MCF 10A (cell line): ENCODE measurements around the gene AFAP1L2. TPM values are rescaled to one million over a fixed set of nuclear protein-coding genes. Genes with fewer than 3 reads are reported as not detected.

Experiments
- BruUV-seq: library from RNA; stranded (reverse); fragments of 400-500 nt; replicated peaks from 2 replicates; lab custom pipeline; 2021; lab: Mats Ljungman, UMichigan
- CTCF ChIA-PET: fragments of 300-600 bp; sonication (Branson Sonifier 250); formaldehyde crosslinking; extraction: SDS; loops from one replicate; lab custom pipeline; 2021; ENCODE audit warnings: antibody characterized with exemption, inconsistent platforms; lab: Yijun Ruan, JAX
- POLR2A ChIA-PET: fragments of 300-600, 350-650 bp; sonication (Branson Sonifier 250); formaldehyde crosslinking; extraction: SDS; loops from one replicate; lab custom pipeline; 2020; ENCODE audit warnings: antibody characterized with exemption, inconsistent platforms; lab: Yijun Ruan, JAX
- DNase-seq: peaks from one replicate; pipeline ENCODE4 v3.0.0-alpha.2; 2018; ENCODE audit not compliant: unreplicated experiment
- H3K27ac Mint-ChIP-seq: one replicate; pipeline ENCODE4 v1.8.0; 2022; ENCODE audit warnings: mild to moderate bottlenecking, low read depth, mixed read lengths; ENCODE audit not compliant: unreplicated experiment
- H3K27me3 Mint-ChIP-seq: one replicate; pipeline ENCODE4 v1.8.0; 2022; ENCODE audit warnings: mixed read lengths; ENCODE audit not compliant: insufficient read depth, unreplicated experiment
- H3K36me3 Mint-ChIP-seq: one replicate; pipeline ENCODE4 v1.8.0; 2022; ENCODE audit warnings: mild to moderate bottlenecking, moderate library complexity, mixed read lengths; ENCODE audit not compliant: insufficient read depth, unreplicated experiment
- H3K4me1 Mint-ChIP-seq: one replicate; pipeline ENCODE4 v1.8.0; 2022; ENCODE audit warnings: mixed read lengths; ENCODE audit not compliant: insufficient read depth, unreplicated experiment
- H3K4me3 Mint-ChIP-seq: one replicate; pipeline ENCODE4 v1.8.0; 2022; ENCODE audit warnings: mild to moderate bottlenecking, moderate library complexity, mixed read lengths; ENCODE audit not compliant: unreplicated experiment
- H3K9me3 Mint-ChIP-seq: one replicate; pipeline ENCODE4 v1.8.0; 2022; ENCODE audit warnings: mixed read lengths; ENCODE audit not compliant: unreplicated experiment
- intact Hi-C: fragments of 100-400 bp; cut with micrococcal nuclease; formaldehyde crosslinking; loops from 2 replicates; pipeline ENCODE4 v1.14.1; 2022
- total RNA-seq: library from RNA; stranded (reverse); gene quantifications from 2 replicates; pipeline ENCODE4 v1.2.3, GENCODE V29; 2022
- TF ChIP-seq, protein P1 (sequence below): fragments of 200-600 bp; IDR thresholded peaks from one replicate; pipeline ENCODE4 v1.8.0; 2022; ENCODE audit warnings: antibody characterized with exemption, mild to moderate bottlenecking; ENCODE audit not compliant: unreplicated experiment

The AFAP1L2 gene
- total RNA-seq, 1 experiment from 2014 or later, result 5.8 TPM

DNA sequence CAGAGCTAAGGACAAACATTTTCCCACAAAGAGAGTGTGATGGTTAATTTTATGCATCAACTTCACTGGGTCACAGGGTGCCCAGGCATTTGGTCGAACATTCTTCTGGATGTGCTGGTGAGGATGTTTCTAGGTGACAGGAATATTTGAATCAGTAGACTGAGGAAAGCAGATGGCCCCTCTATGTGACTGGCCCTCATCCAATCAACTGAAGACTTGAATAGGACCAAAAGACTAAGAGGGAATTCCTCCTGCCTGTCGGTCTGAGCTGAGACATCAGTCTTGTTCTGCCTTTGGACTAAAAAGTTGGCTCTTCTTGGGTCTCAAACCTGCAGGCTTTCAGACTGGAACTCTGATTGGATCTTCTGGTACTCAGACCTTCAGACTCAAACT is 44.4 kb downstream of the AFAP1L2 start:
- TF ChIP-seq, protein P1, sequence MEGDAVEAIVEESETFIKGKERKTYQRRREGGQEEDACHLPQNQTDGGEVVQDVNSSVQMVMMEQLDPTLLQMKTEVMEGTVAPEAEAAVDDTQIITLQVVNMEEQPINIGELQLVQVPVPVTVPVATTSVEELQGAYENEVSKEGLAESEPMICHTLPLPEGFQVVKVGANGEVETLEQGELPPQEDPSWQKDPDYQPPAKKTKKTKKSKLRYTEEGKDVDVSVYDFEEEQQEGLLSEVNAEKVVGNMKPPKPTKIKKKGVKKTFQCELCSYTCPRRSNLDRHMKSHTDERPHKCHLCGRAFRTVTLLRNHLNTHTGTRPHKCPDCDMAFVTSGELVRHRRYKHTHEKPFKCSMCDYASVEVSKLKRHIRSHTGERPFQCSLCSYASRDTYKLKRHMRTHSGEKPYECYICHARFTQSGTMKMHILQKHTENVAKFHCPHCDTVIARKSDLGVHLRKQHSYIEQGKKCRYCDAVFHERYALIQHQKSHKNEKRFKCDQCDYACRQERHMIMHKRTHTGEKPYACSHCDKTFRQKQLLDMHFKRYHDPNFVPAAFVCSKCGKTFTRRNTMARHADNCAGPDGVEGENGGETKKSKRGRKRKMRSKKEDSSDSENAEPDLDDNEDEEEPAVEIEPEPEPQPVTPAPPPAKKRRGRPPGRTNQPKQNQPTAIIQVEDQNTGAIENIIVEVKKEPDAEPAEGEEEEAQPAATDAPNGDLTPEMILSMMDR, result no peak
- DNase-seq, result no peak
- Mint-ChIP-seq H3K4me1 (peaks cover 12% of the 10 kb centered on the region), H3K4me3 (no peak overlapping the region), H3K27ac (no peak overlapping the region), H3K9me3 (no peaks in the 10 kb centered on the region), H3K27me3 (no peaks in the 10 kb centered on the region), H3K36me3 (no peaks in the 10 kb centered on the region)
- ChIA-PET CTCF (no interaction called here), POLR2A (no interaction called here)
- intact Hi-C loops, result no loop called here
- BruUV-seq, result no TSS peak

DNA sequence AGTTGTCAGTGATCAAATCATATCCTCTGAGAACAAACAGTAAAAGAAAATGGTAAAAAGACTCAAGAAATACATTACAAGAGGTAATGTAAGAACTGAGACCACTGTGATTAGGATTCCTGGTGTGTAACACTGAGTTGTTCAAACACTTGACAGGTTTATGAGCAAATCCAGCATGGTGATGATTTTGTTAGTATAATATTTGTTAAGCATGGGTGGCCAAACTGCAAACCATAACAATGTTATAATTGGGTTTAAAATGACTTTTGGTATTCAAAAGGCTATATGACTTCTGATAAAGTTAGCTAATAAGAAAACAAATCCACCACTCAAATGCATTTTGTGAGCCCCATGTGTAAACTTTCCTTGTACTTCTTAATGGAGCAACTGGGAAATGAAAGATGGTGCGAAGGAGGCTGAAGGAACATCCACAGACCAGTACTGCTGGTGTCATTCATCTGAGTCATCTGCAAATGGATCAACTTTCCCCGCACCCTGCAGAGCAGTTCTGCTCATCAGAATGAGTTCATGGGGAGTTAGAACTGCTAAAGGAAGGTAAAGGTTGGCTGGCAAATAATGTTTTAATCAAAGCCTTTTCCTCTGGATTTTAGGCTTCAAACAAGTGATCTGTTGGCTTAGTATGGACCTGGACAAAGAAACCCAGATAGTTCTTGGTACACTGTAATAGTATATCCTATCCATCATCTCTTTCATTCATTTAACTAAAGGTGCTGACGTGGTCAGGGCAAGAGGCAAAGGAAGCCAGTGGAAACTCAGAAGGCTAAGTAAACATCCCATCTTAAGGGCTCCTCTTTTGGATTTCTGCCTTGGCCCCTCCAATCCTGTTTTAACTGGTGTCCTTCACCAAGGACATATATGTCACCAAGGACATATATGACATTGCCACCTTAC is 45.0 kb downstream of the AFAP1L2 start:
- Mint-ChIP-seq H3K9me3 (no peaks in the 10 kb centered on the region), H3K4me3 (no peak overlapping the region), H3K4me1 (peaks cover 12% of the 10 kb centered on the region), H3K36me3 (no peaks in the 10 kb centered on the region), H3K27me3 (no peaks in the 10 kb centered on the region), H3K27ac (no peak overlapping the region)
- peak; percentile 32 for DNase-seq
- no TSS peak for BruUV-seq
- TF ChIP-seq, protein P1, result no peak
- intact Hi-C loops, result no loop called here
- POLR2A ChIA-PET, result no interaction called here
- CTCF ChIA-PET, result no interaction called here

DNA sequence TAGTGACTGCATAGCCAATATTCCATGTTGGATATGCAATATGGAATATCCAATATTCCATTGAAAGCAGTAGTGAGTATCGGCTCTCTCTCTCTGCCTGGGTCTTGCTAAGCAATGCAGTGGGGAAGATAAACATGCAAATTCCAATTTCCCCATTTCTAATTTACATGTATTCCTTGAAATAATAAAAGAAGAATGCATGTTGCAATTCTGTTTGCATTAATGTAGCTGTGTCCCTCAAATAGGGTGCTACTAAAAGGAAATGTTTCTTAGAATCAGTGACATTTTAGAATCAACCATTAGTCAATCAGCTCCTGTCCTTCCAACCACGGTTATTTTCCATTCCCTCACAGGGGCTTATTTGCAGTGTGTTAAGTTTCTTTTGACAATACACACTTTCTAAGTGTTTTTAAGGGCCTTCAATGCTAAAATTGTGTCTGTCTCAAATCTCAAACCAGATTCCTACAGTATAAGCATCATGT is 46.7 kb downstream of the AFAP1L2 start:
- intact Hi-C loops, result no loop called here
- ChIA-PET POLR2A (interaction anchor here (0.9 to 1.7 kb wide), 4 partner anchors 17 to 184 kb away, joined by 3 to 8 read pairs (median 4); partner anchors contain the start of gene CCDC186), CTCF (interaction anchor here (0.5 to 1.0 kb wide), 2 partner anchors 34 to 1681 kb away, joined by 3 to 4 read pairs; no protein-coding TSS in a partner anchor)
- Mint-ChIP-seq H3K4me3 (peak overlapping the region; percentile 2), H3K27ac (peak overlapping the region; percentile 43), H3K9me3 (no peaks in the 10 kb centered on the region), H3K4me1 (peaks cover 12% of the 10 kb centered on the region), H3K27me3 (no peaks in the 10 kb centered on the region), H3K36me3 (no peaks in the 10 kb centered on the region)
- DNase-seq, result no peak
- BruUV-seq, result no TSS peak
- TF ChIP-seq, protein P1, result no peak

DNA sequence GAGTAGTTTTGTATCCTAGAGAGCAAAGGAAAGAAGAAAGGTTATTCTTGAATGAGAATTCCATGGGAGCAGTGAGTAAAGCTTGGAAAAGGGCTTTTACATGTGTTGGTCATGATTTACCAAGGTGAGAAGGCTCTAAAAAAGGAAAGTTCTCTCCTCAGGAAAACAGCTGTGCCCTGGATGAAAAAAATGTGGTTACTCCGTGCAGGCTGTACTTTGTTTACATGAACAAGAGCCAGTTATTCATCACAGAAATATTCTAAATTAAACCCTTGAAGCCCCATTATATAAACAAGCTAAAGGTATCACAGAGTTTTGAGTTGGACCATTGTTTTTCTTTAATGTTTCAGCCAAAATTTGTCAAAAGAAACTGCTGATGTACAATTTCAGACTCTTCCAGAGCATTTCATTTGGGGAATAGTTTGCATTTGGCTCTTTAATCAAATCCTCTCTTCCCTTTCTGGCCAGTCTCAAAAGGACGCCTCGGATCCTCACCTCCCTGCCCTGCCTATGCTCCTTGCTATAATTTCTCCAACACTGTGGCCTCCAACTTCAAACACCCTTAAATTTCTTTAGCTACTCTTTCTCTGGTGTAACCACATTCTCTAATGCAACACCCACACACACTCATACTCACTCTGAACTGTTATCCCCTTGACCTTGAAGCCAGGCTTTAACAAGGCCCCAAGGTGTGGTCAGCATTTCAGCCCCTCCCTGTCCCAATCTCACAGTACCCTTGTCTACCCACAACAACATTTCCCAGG is 47.4 kb downstream of the AFAP1L2 start:
- TF ChIP-seq, protein P1, result no peak
- CTCF ChIA-PET, result interaction anchor here (0.5 to 1.0 kb wide), 2 partner anchors 34 to 1682 kb away, joined by 3 to 4 read pairs; no protein-coding TSS in a partner anchor
- BruUV-seq, result no TSS peak
- peak; percentile 52 for DNase-seq
- peak overlapping the region; percentile 2 for H3K4me3 Mint-ChIP-seq
- H3K4me1 Mint-ChIP-seq, result peaks cover 12% of the 10 kb centered on the region
- H3K36me3 Mint-ChIP-seq, result no peaks in the 10 kb centered on the region
- H3K27me3 Mint-ChIP-seq, result no peaks in the 10 kb centered on the region
- no peaks in the 10 kb centered on the region for H3K9me3 Mint-ChIP-seq
- intact Hi-C loops, result no loop called here
- peak overlapping the region; percentile 43 for H3K27ac Mint-ChIP-seq
- POLR2A ChIA-PET, result interaction anchor here (0.9 to 1.7 kb wide), 4 partner anchors 18 to 183 kb away, joined by 3 to 8 read pairs (median 4); partner anchors contain the start of gene CCDC186
